Measurements from ENCODE around the gene BRSK1. TPM values are rescaled to one million over a fixed set of nuclear protein-coding genes. Genes with fewer than 3 reads are reported as not detected.

BRSK1 gene
- total RNA-seq, result 3.5 TPM

- peak in 2 of 3 donors; percentile 35 to 62 for DNase-seq (ENCODE audit: low read depth in 2 of 3, low spot score in 2 of 3)
These were observed at the start of gene BRSK1 for GRCh38 chr19:55283548-55284377. TSS of gene BRSK1 (plus strand) at chr19:55283997. CDS start at chr19:55284443, 446 bp downstream.

GRCh38 chr19:55238030-55238429 is 45.8 kb upstream of the BRSK1 start:
- DNase-seq (ENCODE audit: low read depth in 2 of 3, low spot score in 2 of 3), result no peak

GRCh38 chr19:55239004-55239403 is 44.8 kb upstream of the BRSK1 start:
- no peak for DNase-seq (ENCODE audit: low read depth in 2 of 3, low spot score in 2 of 3)

- DNase-seq (ENCODE audit: low read depth in 2 of 3, low spot score in 2 of 3), result no peak
These were observed 43.1 kb upstream of the BRSK1 start for GRCh38 chr19:55240713-55241020.

GRCh38 chr19:55241143-55241934 is 42.5 kb upstream of the BRSK1 start:
- DNase-seq (ENCODE audit: low read depth in 2 of 3, low spot score in 2 of 3), result no peak

GRCh38 chr19:55241935-55242464 is 41.8 kb upstream of the BRSK1 start:
- no peak for DNase-seq (ENCODE audit: low read depth in 2 of 3, low spot score in 2 of 3)

- no peak for DNase-seq (ENCODE audit: low read depth in 2 of 3, low spot score in 2 of 3)
These were observed 41.3 kb upstream of the BRSK1 start for GRCh38 chr19:55242517-55242916.

GRCh38 chr19:55244004-55244680 is 39.7 kb upstream of the BRSK1 start:
- DNase-seq (ENCODE audit: low read depth in 2 of 3, low spot score in 2 of 3), result no peak

- DNase-seq (ENCODE audit: low read depth in 2 of 3, low spot score in 2 of 3), result no peak
These were observed 38.4 kb upstream of the BRSK1 start for GRCh38 chr19:55245236-55245904.

GRCh38 chr19:55246462-55247451 is 37.0 kb upstream of the BRSK1 start:
- DNase-seq (ENCODE audit: low read depth in 2 of 3, low spot score in 2 of 3), result no peak

GRCh38 chr19:55247621-55248099 is 36.1 kb upstream of the BRSK1 start:
- DNase-seq (ENCODE audit: low read depth in 2 of 3, low spot score in 2 of 3), result peak in 2 of 3 donors; percentile 70 to 82

- no peak for DNase-seq (ENCODE audit: low read depth in 2 of 3, low spot score in 2 of 3)
These were observed 35.6 kb upstream of the BRSK1 start for GRCh38 chr19:55248166-55248675.

GRCh38 chr19:55248704-55249103 is 35.1 kb upstream of the BRSK1 start:
- DNase-seq (ENCODE audit: low read depth in 2 of 3, low spot score in 2 of 3), result no peak

GRCh38 chr19:55249841-55250240 is 34.0 kb upstream of the BRSK1 start:
- no peak for DNase-seq (ENCODE audit: low read depth in 2 of 3, low spot score in 2 of 3)

GRCh38 chr19:55250262-55251036 is 33.3 kb upstream of the BRSK1 start:
- DNase-seq (ENCODE audit: low read depth in 2 of 3, low spot score in 2 of 3), result no peak

- DNase-seq (ENCODE audit: low read depth in 2 of 3, low spot score in 2 of 3), result peak in 2 of 3 donors; percentile 90 to 93
These were observed 32.3 kb upstream of the BRSK1 start for GRCh38 chr19:55251341-55252081.
